ENCODE data around the gene SREBF1.

Gene SREBF1

GRCh38 chr17:17772231-17772630 lies 64.6 kb downstream of the SREBF1 start:
- no peak for DNase-seq

GRCh38 chr17:17771498-17772201 lies 65.1 kb downstream of the SREBF1 start:
- no peak for DNase-seq

GRCh38 chr17:17770632-17771044 lies 66.1 kb downstream of the SREBF1 start:
- no peak for DNase-seq

GRCh38 chr17:17769869-17770631 lies 66.7 kb downstream of the SREBF1 start:
- DNase-seq: no peak

- no peak for DNase-seq
Measured at GRCh38 chr17:17768424-17769088, 68.2 kb downstream of the SREBF1 start.

- no peak for DNase-seq
Measured at GRCh38 chr17:17767887-17768418, 68.8 kb downstream of the SREBF1 start.

- DNase-seq: no peak
Measured at GRCh38 chr17:17767154-17767869, 69.5 kb downstream of the SREBF1 start.

GRCh38 chr17:17766744-17767120 lies 70.1 kb downstream of the SREBF1 start:
- DNase-seq: no peak

- no peak for DNase-seq
Measured at GRCh38 chr17:17766077-17766743, 70.6 kb downstream of the SREBF1 start.

GRCh38 chr17:17765359-17766076 lies 71.3 kb downstream of the SREBF1 start:
- no peak for DNase-seq

GRCh38 chr17:17763734-17764133 lies 73.1 kb downstream of the SREBF1 start:
- no peak for DNase-seq

- no peak for DNase-seq
Measured at GRCh38 chr17:17763136-17763535, 73.7 kb downstream of the SREBF1 start.

- DNase-seq: no peak
Measured at GRCh38 chr17:17762744-17763105, 74.1 kb downstream of the SREBF1 start.

Data from fibroblast of skin of right quadriceps (primary cell).